Jurkat, Clone E6-1 (cell line): Measurements from ENCODE around the gene SLC8A1.

Experiments used
- DNase-seq: peaks from one replicate; pipeline ENCODE4 v3.0.0-alpha.2; 2011; ENCODE audit warnings: low read depth, low spot score
- H3K4me3 ChIP-seq: 2 replicates; pipeline ENCODE4 v1.5.1; 2011; ENCODE audit warnings: mild to moderate bottlenecking, low read length, control low read depth, moderate library complexity

The SLC8A1 gene

GRCh38 chr2:40265602-40266001, 186.3 kb downstream of the SLC8A1 start:
- DNase-seq = no peak

GRCh38 chr2:40261042-40261441, 190.8 kb downstream of the SLC8A1 start:
- H3K4me3 ChIP-seq = no peak overlapping the region
- DNase-seq = no peak

More at GRCh38 chr2:40265602-40266001, 186.3 kb downstream of the SLC8A1 start:
- no peak overlapping the region for H3K4me3 ChIP-seq

GRCh38 chr2:40260437-40260836, 191.5 kb downstream of the SLC8A1 start:
- H3K4me3 ChIP-seq = no peak overlapping the region
- no peak for DNase-seq

GRCh38 chr2:40259900-40260299, 192.0 kb downstream of the SLC8A1 start:
- H3K4me3 ChIP-seq = no peak overlapping the region
- no peak for DNase-seq

- H3K4me3 ChIP-seq = no peak overlapping the region
- no peak for DNase-seq
These were observed 193.8 kb downstream of the SLC8A1 start for GRCh38 chr2:40258135-40258457.

- no peak for DNase-seq
- H3K4me3 ChIP-seq = no peak overlapping the region
These were observed 194.4 kb downstream of the SLC8A1 start for GRCh38 chr2:40257340-40258134.

- no peak overlapping the region for H3K4me3 ChIP-seq
- DNase-seq = no peak
These were observed 195.2 kb downstream of the SLC8A1 start for GRCh38 chr2:40256649-40257048.

GRCh38 chr2:40256008-40256407, 195.9 kb downstream of the SLC8A1 start:
- no peak for DNase-seq
- H3K4me3 ChIP-seq = no peak overlapping the region

- DNase-seq = no peak
- H3K4me3 ChIP-seq = no peak overlapping the region
These were observed 196.8 kb downstream of the SLC8A1 start for GRCh38 chr2:40255103-40255502.

- no peak for DNase-seq
- no peak overlapping the region for H3K4me3 ChIP-seq
These were observed 197.3 kb downstream of the SLC8A1 start for GRCh38 chr2:40254611-40255010.

- no peak overlapping the region for H3K4me3 ChIP-seq
These were observed 200.8 kb downstream of the SLC8A1 start for GRCh38 chr2:40251137-40251536.

GRCh38 chr2:40249577-40249976, 202.3 kb downstream of the SLC8A1 start:
- DNase-seq = no peak
- no peak overlapping the region for H3K4me3 ChIP-seq

More at GRCh38 chr2:40251137-40251536, 200.8 kb downstream of the SLC8A1 start:
- DNase-seq = no peak

GRCh38 chr2:40248294-40248693, 203.6 kb downstream of the SLC8A1 start:
- DNase-seq = no peak
- H3K4me3 ChIP-seq = no peak overlapping the region

GRCh38 chr2:40244675-40245074, 207.2 kb downstream of the SLC8A1 start:
- DNase-seq = no peak
- no peak overlapping the region for H3K4me3 ChIP-seq

- no peak for DNase-seq
These were observed 207.6 kb downstream of the SLC8A1 start for GRCh38 chr2:40244251-40244650.

GRCh38 chr2:40243581-40244187, 208.2 kb downstream of the SLC8A1 start:
- H3K4me3 ChIP-seq = no peak overlapping the region
- no peak for DNase-seq

More at GRCh38 chr2:40244251-40244650, 207.6 kb downstream of the SLC8A1 start:
- H3K4me3 ChIP-seq = no peak overlapping the region

GRCh38 chr2:40242315-40242714, 209.6 kb downstream of the SLC8A1 start:
- H3K4me3 ChIP-seq = no peak overlapping the region
- no peak for DNase-seq

- no peak overlapping the region for H3K4me3 ChIP-seq
- no peak for DNase-seq
These were observed 211.8 kb downstream of the SLC8A1 start for GRCh38 chr2:40240070-40240469.

GRCh38 chr2:40230707-40231432, 221.0 kb downstream of the SLC8A1 start:
- no peak overlapping the region for H3K4me3 ChIP-seq
- DNase-seq = no peak

GRCh38 chr2:40230186-40230585, 221.7 kb downstream of the SLC8A1 start:
- H3K4me3 ChIP-seq = no peak overlapping the region
- DNase-seq = no peak
